ENCODE data around the gene WDR48.

The WDR48 gene

DNA sequence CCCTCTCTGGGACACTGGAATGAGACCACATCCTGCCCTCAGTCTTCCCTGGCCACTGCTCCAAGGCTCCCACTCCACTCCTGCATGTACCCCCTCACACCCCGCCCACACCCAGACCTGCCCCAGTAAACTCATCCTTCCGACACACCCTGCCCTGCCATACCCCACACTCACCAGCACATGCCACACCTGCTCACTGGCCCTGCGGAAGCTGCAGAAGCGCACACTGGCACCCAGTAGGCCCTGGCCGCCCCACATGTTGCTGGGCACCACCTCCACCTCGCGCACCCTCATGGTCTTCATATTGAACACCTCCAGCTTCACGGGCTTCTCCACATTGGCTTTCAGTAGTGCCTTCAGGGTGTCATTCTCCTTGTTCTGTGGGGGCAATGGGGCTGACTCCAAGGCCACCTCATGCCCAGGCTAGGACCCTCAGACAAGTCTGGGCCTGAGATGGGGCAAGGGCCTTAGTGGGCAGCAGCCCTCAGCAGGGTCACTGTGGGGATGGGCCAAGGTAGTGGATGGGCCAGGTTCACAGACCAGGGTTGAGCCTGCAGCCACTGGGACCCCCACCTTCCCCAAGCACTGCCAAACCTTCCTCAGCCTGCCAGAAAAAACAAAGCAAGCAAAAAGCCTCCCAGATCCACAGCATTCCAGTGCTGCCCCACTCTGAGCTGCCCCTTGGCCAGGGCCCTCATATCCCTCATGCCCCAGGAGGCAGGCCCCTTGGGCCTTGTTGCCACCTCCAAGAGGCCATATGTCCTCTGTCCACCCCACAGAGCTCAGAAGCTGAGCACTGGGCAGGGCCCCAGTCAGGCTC, 50.9 kb downstream of the WDR48 start:
- DNase-seq = no peak

DNA sequence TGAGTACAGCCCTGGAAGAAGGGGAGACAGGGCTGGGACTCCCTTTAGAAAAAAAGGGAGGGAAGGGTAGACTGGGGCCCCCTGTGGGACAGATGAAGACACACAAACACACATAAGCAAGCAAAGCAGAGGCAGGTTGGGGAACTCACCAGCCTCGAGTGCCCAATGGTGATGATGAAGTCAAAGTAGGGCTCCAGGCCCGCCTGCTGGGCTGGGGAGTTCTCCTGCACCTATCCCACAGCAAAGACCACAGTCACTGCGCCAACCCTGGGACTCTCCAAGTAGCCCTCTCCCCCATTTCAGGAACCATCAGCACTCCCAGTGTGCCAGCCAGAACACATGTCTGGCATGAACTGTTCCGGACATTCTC, 51.5 kb downstream of the WDR48 start:
- DNase-seq = no peak

DNA sequence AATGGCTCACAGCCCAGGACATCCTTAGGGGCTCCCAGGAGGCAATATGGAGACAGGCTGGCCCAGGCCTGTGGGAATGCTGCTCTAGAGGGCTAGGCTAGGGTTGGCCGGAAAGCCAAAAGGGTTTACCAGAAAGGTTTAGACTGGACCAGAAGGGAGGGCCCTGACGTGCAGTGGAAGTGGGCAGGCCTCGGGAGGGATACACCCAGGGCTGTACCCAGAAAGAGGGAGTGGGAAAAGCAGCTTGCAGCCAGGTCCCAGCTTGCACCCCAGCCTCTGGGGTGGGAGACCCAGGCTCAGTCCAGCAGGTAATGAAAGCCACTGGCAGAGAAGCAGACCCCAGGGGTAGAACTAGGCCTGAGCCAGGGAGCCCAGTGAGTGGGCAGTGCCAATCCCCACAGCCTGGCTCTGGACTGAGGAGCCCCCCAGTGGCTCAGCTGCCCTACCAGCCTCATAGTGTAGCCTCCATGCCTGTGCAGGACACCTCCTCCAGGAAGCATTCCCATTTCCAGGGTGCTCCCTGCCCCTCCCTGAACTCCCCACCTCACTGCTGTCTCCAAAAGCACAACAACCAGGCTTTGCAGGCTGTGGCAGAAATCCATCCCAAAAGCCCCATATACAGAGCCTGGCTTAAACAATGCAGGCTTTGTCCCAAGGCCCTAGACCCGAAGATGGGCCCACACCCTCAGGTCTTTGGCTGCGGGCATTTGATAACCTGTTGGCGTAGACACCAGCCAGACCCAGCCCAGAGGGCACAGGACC, 52.2 kb downstream of the WDR48 start:
- no peak for DNase-seq

GRCh38 chr3:39104961-39105686, 53.3 kb downstream of the WDR48 start:
- DNase-seq = no peak

GRCh38 chr3:39105687-39106063, 53.9 kb downstream of the WDR48 start:
- DNase-seq = no peak

DNA sequence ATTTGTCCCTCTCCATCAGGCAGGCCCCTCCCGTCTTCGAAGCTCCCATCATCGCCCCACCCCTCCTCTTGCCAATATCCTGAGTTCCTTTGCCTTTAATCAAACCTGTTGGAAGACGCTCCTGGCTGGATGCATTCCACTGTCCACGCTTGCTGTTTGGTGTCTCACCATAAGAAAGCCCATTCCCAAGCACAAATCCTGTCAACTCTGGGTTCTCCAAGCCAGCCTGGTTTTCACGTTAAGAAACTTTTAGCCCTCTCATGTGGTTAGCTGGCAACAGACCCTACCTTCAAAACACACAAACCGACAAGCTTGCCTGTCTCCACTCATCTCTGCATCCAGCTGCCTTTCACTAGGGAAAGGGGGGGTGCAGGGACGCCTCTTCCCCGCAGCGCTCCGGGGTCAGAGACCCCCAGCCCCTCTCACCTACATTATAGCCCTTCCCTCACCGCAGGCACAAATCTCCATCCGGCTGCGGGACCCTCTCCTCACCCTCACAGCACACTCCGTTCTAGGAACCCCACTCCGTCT, 54.5 kb downstream of the WDR48 start:
- no peak for DNase-seq

DNA sequence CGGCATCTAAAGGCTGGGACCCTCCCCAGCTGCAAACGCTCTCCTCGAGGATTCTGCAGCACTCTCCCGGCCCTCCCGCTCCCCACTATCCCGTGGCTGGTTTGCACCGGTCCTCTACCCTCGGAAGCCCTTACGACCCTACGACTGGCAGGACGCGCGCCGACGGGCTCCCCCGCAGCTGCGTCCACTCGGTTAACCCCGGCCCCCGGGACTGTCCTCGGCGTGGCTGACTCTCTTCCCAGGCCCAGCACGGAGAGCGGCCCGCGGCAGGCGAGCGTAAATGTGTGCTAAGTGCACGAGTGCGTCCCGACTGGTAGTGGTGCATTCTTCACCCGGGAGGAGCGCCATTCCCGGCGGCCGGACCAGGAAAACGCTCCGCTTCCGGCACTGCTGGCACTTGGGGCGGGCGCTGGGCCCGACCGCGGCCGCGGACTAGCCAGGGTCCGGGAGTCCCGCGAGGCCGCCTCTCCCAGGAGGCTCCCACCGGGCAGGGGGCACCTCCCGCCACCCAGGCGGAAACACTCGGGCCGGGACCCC, 55.1 kb downstream of the WDR48 start:
- DNase-seq = peak; percentile 12

- peak; percentile 53 for DNase-seq
Measured at GRCh38 chr3:39107388-39108199, 55.8 kb downstream of the WDR48 start, which contains the start of the genes GORASP1 and TTC21A. GORASP1 (minus strand) TSS chr3:39107627; CDS start chr3:39107541, 86 bp downstream. TTC21A (plus strand) TSS chr3:39107680; CDS start chr3:39107838, 158 bp downstream.

DNA sequence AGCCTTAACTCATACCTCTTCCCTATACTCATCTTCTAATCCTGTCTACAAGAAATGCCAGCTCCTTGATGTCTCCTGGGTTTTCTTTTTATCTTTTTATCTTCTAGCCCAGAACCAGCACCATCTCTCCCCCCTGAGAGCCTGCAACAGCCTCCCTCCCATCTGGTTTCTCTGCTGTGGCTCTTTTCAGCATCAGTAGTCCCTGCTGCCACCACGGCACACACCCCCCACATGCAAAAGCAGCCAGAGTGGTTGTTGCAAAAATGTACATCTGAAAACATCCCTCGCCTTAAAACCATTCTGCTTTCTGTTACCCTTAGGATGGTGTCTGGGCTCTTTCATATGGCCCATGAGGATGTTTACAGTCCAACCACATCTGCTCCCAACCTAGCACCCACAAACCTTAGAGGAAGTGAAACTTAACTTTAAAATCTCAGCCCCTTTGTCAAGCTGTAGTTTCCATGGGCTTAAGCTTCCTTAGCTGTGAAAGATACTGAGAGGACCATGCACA, 56.4 kb downstream of the WDR48 start:
- no peak for DNase-seq

- DNase-seq = no peak
Measured at GRCh38 chr3:39109086-39109485, 57.3 kb downstream of the WDR48 start.

DNA sequence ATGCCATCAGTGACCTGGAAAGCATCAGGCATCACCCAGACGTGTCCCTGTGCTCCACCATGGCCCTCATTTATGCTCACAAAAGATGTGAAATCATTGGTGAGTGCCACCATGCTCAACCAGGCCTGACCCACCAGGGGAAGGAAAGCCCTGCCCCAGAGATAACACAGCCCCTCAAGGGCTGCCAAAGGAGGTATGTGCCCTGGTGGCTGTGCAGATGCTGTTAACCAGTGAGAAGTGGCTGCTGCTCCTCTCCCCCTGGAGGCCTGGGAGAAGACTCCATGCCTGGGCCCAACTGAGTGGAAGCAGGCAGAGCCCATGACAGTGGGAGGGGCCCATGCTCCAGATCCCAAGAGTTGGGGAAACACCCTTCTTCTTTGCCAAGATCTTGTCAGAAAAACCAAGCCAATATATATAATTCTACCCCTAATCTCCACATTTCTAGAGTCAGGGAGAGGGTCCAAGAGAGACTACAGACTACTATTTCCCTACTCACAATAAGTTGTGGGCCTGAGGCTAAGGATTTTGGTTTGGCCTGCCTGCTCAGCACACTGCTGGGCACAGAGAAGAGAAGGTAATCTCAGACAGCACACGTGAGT, 58.3 kb downstream of the WDR48 start:
- DNase-seq = no peak

DNA sequence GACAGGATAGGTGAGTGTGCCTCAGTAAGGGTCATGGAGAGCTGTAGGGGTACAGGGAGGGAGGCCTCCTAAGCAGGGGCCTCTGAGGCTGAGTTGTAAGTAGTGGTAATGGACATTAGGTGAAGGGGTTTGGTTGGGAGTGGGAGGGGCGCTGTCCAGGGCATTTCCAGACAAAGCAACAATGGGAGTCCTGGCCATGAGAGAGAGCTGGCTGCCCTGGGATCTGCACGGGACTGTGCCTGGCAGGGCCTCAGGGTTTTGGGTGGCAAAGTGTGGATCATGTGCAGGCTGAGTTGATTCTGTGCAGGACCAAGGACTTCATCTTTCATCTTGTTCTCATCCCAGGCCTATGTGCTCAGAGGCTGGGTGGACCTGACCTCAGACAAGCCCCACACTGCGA, 60.3 kb downstream of the WDR48 start:
- no peak for DNase-seq

- no peak for DNase-seq
Measured at GRCh38 chr3:39112535-39112934, 60.7 kb downstream of the WDR48 start.

- DNase-seq = no peak
Measured at GRCh38 chr3:39113291-39113690, 61.5 kb downstream of the WDR48 start.

GRCh38 chr3:39114456-39114855, 62.6 kb downstream of the WDR48 start:
- no peak for DNase-seq

GRCh38 chr3:39115870-39116269, 64.1 kb downstream of the WDR48 start:
- no peak for DNase-seq

DNA sequence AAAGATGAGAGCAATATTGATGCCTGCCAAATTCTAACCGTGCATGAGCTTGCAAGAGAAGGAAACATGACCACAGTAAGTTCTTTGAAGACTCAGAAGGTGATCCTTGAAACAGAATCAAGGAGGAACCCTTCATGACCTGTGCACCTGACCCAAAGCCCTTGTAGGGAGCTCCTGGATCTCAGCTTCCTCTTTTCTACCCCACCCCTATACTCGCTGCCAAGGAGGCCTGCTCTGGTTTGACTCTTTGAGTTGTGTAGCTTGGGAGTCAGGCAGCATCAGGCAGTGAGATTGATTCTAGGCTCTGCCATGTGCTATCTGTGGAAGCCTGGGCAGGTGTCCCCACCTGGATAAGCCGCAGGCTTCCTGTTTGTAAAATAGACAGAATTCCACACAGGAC, 66.3 kb downstream of the WDR48 start:
- DNase-seq = no peak

GRCh38 chr3:39118931-39119660, 67.3 kb downstream of the WDR48 start:
- DNase-seq = no peak

DNA sequence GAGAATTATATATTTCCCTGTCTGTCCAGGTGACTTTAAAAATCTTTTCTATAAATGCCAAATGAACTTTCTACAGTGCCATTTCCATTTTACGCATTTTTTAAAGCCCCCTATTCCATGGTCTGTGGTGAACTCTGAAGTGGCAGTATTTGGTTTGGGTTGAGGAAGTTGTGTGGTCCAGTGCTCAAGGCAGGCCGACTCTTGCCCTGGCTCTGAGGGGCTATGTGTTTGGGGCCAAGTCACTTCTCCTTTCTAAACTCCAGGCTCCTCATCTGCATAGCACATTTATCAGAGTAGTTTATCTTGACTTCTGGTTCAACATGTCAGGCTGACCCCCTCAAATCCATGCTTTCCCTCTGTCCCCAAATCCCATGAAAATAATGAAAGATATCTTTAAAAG, 69.8 kb downstream of the WDR48 start:
- DNase-seq = no peak

DNA sequence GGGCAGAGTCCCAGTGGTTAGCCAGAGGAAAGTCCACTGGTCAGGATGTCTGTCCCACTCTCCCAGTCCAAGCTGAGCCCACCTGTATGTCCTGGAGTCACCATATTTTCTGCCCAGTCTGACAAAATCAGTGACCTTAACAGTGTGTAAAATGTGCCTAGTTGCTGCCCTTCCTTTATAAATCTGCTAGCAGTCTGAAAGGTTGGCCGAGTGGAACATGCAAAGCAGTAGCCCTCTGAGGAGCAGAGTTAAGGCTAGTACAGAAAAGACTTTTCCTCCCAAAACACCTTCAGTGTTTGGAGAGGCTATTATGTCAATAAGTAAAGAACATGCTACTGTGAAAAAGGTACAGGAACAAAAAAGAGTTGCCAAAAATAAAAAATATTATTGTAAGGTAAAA, 71.0 kb downstream of the WDR48 start:
- DNase-seq = no peak

Measured in effector CD4-positive, alpha-beta T cell (primary cell).